GM12892 (cell line): ENCODE results near the gene COMMD3.

ENCODE experiments used
- POLR2A ChIP-seq: IDR thresholded peaks from 2 replicates; pipeline ENCODE4 v1.6.1; 2011; ENCODE audit warnings: low read depth, low read length, control low read depth
- POLR2AphosphoS5 ChIP-seq: IDR thresholded peaks from 2 replicates; pipeline ENCODE4 v1.6.1; 2011; ENCODE audit warnings: low read depth, low read length, control low read depth
- TAF1 ChIP-seq: IDR thresholded peaks from 2 replicates; pipeline ENCODE4 v1.6.1; 2011; ENCODE audit warnings: low read depth, mild to moderate bottlenecking, control low read depth, low read length, borderline replicate concordance

DNA sequence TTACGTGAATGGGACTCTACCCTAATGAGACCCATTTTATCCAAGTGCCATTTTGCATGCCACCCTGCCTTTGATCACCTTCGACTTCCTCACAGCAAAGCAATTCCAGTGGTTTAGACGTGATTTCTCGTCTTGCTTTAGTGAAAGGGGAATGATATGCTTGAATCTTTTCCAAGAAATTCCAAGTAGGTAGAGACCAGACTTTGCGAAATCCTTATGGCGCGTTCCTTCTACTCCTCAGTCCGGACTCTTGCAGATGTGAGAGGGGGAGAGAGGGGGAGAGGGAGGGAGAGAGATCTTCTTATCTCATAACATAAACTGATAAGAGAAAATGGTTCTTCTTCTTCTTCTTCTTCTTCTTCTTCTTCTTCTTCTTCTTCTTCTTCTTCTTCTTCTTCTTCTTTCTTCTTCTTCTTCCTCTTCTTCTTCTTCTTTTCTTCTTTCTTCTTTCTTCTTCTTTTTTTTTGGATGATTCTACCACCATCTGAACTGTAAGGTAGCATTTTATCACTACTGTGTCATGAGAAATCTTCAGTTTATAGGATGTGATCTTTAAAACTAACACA lies 30.0 kb downstream of the COMMD3 start:
- TF ChIP-seq POLR2A = no peak
- no peak for TF ChIP-seq POLR2AphosphoS5
- no peak for TF ChIP-seq TAF1
